Right lobe of liver (tissue), 6 donors: ENCODE data around the gene NDOR1. TPM values are rescaled to one million over a fixed set of nuclear protein-coding genes. Genes with fewer than 3 reads are reported as not detected.

Experiments used
- ATAC-seq, 4 donors: fragments of 200-7000 bp; cut with Tn5 transposase; one replicate each; pipeline ENCODE4 v1.9.1; 2020; ENCODE audit warnings: mild to moderate bottlenecking in 4 of 4, moderate library complexity in 4 of 4
- DNase-seq, 3 donors: peaks; one replicate each; pipeline ENCODE4 v3.0.0-alpha.2; 2020
- H3K27ac ChIP-seq, 3 donors: fragments of 200-600 bp; one replicate each; pipeline ENCODE4 v1.8.0; 2022
- H3K27me3 ChIP-seq, 2 donors: fragments of 200-600 bp; one replicate each; pipeline ENCODE4 v1.8.0; 2022
- H3K36me3 ChIP-seq, 4 donors: fragments of 200-600 bp; sonication (generic) in 1 of 4; one replicate each; pipeline versions ENCODE4 v1.5.1 to v1.8.0; 2017 to 2022; ENCODE audit warnings: control low read depth in 1 of 4
- H3K4me1 ChIP-seq, 4 donors: fragments of 200-600 bp; sonication (generic) in 1 of 4; one replicate each; pipeline versions ENCODE4 v1.5.1 to v1.8.0; 2017 to 2022; ENCODE audit warnings: control low read depth in 1 of 4
- H3K4me3 ChIP-seq, 3 donors: fragments of 200-600 bp; one replicate each; pipeline ENCODE4 v1.8.0; 2022
- H3K9me3 ChIP-seq, 4 donors: fragments of 200-600 bp; sonication (generic) in 1 of 4; one replicate each; pipeline versions ENCODE4 v1.5.1 to v1.8.0; 2017 to 2022; ENCODE audit warnings: control low read depth in 1 of 4
- POLR2A ChIP-seq: fragments of 450-650 bp; IDR thresholded peaks from one replicate; pipeline ENCODE4 v1.6.1; 2017; ENCODE audit warnings: antibody characterized with exemption, mild to moderate bottlenecking
- WGBS: methylation state at CpG from one replicate; pipeline ENCODE4 v1.1.6; 2018; ENCODE audit warnings: low coverage, low lambda C conversion rate; ENCODE audit not compliant: insufficient coverage; ENCODE audit errors: missing lambda C conversion rate; 5-methylcytosine and 5-hydroxymethylcytosine counted together
- intact Hi-C, 2 donors: fragments of 100-400 bp; cut with DNase I; formaldehyde crosslinking; loops; one replicate each; pipeline versions ENCODE4 v1.11.2 to v1.14.1; 2022
- long read RNA-seq: library from polyadenylated mRNA; unstranded; transcript quantifications from one replicate; pipeline ENCODE4 v2.0.0, GENCODE V29; 2019
- total RNA-seq, 6 experiments: library from RNA; depleted of rRNA in 2 of 6; stranded (reverse); fragments of >200 nt in 2 of 6; fragmentation: NEBNext Ultra II Directional in 3 of 6; extraction: Animal tissue kit (Norgen Biotek cat#: 25700) in 3 of 6; gene quantifications; one replicate each; pipeline versions ENCODE4 v1.1.0 to v1.2.4, GENCODE V29; 2016 to 2023
- TF ChIP-seq, protein P1 (sequence below), 4 donors: fragments of 200-600 bp in 3 of 4; fragments of 450-650 bp in 1 of 4; IDR thresholded peaks; one replicate each; pipeline versions ENCODE4 v1.5.1 to v1.8.0; 2016 to 2022; ENCODE audit warnings: antibody characterized with exemption in 4 of 4, mild to moderate bottlenecking in 2 of 4
- donor health status: DM: no; HTN: yes; CAD: no.
- donor health status: DM: no; HTN: no; CAD: no.
- donor health status: DM: no; HTN: no; CAD: no.
- donor health status: DM: no; HTN: yes; CAD: no.
- donor health status: DM: no; HTN: yes; CAD: no.

NDOR1 gene
- 1 to 10 TPM; 4.7 to 9.6 (median 7.4) TPM for total RNA-seq
- long read RNA-seq = 0 reads

DNA sequence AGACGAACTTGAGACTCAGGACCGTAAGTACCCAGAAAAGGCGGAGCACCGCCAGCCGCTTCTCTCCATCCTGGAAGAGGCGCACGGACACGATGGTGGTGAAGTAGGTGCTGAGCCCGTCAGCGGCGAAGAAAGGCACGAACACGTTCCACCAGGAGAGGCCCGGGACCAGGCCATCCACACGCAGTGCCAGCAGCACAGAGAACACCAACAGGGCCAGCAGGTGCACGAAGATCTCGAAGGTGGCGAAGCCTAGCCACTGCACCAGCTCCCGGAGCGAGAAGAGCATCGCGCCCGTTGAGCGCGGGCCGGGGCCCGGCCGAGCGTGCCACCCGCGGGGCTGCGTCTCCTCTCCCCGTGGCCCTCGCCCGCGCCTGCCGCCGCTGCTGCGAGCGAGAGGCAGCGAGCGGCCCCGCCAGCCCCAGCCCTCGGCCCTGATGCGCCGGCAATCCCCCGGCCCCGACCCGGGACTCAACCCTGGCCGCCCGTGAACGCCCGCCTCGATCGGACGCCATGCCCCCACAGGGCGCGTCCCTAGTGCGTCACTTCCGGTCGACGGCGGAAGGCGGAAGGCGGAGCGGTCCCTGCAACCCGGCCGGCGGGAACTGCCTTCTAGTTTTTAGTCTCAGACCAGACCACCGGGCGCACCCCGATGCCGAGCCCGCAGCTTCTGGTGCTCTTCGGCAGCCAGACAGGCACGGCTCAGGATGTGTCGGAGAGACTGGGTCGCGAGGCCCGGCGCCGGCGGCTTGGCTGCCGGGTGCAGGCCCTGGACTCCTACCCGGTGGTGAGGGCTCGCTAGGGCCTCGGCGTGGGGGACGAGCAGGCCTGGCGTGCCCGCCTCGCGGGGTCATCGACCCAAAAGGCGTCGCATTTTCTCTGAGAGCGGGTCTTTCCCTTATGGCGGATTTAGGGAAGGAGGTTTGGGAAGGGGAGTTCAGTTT is at the start of gene NDOR1, which contains the start of gene TMEM203:
Gene NDOR1, plus strand, starts transcription at position 575 of the 944 bp plus-strand sequence. Its CDS starts 78 bp downstream, at position 653.
Gene TMEM203, minus strand, starts transcription at position 523 of the 944 bp plus-strand sequence. Its CDS starts 234 bp downstream, at position 289.
- intact Hi-C loops = no loop called here
- Histone ChIP-seq H3K27me3 (no peaks in the 10 kb centered on the region), H3K27ac (peak within 1 kb of the TSS; percentile 54 to 80 (median 66)), H3K4me1 (peaks cover 0 to 49% (median 22%) of the 10 kb centered on the region in 4 donors), H3K9me3 (no peaks in the 10 kb centered on the region), H3K36me3 (no peaks in the 10 kb centered on the region), H3K4me3 (peak within 1 kb of the TSS; percentile 97 to 100 (median 99))
- TF ChIP-seq POLR2A = peak; percentile 79
- TF ChIP-seq, protein P1, sequence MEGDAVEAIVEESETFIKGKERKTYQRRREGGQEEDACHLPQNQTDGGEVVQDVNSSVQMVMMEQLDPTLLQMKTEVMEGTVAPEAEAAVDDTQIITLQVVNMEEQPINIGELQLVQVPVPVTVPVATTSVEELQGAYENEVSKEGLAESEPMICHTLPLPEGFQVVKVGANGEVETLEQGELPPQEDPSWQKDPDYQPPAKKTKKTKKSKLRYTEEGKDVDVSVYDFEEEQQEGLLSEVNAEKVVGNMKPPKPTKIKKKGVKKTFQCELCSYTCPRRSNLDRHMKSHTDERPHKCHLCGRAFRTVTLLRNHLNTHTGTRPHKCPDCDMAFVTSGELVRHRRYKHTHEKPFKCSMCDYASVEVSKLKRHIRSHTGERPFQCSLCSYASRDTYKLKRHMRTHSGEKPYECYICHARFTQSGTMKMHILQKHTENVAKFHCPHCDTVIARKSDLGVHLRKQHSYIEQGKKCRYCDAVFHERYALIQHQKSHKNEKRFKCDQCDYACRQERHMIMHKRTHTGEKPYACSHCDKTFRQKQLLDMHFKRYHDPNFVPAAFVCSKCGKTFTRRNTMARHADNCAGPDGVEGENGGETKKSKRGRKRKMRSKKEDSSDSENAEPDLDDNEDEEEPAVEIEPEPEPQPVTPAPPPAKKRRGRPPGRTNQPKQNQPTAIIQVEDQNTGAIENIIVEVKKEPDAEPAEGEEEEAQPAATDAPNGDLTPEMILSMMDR (IDR thresholded peaks at IDR 0.05) = no peak
- ATAC-seq = peak; percentile 39 to 57 (median 45)
- WGBS = 0% methylated on average over 12 of the region's 98 CpGs
- peak; percentile 95 to 96 (median 96) for DNase-seq

DNA sequence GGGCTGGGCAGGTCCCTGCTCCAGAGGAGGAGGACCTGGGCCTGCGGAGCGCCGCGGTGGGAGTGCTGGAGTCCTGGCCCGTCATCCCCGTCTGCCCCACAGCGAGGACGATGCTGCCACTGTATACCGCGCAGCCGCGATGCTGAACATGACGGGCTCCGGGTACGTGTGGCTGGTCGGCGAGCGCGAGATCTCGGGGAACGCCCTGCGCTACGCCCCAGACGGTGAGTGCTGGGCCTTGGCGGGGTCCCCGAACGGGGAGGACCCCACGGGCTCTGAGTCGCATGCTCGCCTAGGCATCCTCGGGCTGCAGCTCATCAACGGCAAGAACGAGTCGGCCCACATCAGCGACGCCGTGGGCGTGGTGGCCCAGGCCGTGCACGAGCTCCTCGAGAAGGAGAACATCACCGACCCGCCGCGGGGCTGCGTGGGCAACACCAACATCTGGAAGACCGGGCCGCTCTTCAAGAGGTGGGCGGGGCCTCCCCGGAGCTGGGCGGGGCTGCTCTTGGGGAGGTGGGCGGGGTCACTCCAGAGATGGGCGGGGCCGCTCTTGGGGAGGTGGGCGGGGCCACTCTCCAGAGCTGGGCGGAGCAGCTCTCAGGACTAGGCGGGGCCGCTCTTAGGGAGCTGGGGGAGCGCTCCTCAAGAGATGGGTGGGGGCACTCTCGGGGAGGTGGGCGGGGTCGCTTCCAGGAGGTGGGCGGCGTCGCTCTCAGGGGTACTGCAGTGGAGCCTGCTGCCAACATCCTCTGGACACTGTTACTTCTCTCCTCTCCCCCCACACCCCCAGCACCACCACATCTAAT is 48.7 kb upstream of the NDOR1 start:
- ATAC-seq (peak; percentile 48 to 68 (median 63)), DNase-seq (no peak)
- Histone ChIP-seq H3K36me3 (no peaks in the 10 kb centered on the region), H3K27ac (no peak overlapping the region), H3K4me3 (no peak overlapping the region), H3K4me1 (no peaks in the 10 kb centered on the region), H3K9me3 (no peaks in the 10 kb centered on the region), H3K27me3 (peaks cover 0 to 12% of the 10 kb centered on the region in 2 donors)
- TF ChIP-seq POLR2A = no peak
- TF ChIP-seq, protein P1 (IDR thresholded peaks at IDR 0.05) = no peak
- under 1% methylated on average over 17 of the region's 65 CpGs for WGBS
- intact Hi-C loops = no loop called here

DNA sequence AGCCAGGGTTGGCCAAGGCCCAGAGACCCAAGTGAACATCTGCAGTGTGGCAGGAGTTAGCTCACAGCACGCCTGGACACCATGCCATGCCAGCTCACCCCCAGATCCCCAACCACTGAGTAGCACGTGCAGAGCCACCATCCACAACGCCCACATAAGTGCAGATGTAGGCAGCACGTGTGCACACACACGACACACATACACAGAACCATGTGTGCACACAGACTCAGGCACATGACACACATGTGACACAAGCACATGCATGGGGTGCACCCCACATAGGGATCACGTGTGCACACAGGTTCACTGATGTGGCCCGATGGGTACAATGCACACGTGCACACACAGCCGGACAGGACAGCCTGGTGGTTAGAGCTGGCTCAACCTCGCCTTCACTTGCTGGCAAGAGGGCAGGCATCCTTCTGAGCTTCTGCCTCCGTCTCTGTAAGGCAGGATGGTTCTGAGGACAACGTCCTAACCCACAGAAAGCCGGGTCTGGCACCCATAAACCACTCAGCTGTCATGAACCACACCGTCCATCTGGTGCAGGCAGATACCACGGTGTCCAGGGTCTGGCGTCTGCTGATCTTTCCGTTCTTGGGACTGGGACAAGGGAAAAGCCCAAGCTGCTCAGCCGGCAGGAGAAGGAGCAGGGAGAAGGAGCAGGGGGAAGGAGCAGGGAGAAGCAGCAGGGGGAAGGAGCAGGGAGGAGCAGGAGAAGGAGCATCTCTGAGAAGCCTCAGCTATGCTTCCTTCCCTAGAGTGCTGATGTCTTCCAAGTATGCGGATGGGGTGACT is 47.7 kb upstream of the NDOR1 start:
- no peak for ATAC-seq
- WGBS = 26% methylated on average over 10 of the region's 19 CpGs
- Histone ChIP-seq H3K27me3 (peaks cover 6 to 21% of the 10 kb centered on the region in 2 donors), H3K27ac (no peak overlapping the region), H3K4me1 (peaks cover 0 to 4% (median 0%) of the 10 kb centered on the region in 4 donors), H3K9me3 (no peaks in the 10 kb centered on the region), H3K4me3 (no peak overlapping the region), H3K36me3 (no peaks in the 10 kb centered on the region)
- TF ChIP-seq, protein P1 (IDR thresholded peaks at IDR 0.05) = no peak
- no peak for TF ChIP-seq POLR2A
- no peak for DNase-seq
- intact Hi-C loops = no loop called here

DNA sequence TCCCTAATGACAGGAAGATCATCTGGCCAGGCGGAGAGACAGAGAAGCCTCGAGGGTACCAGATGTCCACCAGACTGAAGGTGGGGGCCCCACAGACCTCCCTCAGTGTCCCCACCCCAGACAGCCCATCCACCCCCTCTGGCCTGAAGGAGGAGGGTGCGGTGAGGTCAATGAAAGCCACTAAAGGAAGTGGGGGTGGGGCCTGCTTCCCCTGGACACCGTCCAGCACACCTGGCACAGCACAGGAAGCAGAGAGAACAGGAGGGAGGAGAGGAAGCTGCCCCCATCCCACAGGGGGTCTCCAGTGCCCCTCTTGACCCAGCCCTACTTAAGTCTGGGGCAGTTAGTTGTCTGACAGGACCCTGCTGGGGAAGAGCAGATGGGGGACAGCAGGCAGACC is 46.9 kb upstream of the NDOR1 start:
- TF ChIP-seq, protein P1 (IDR thresholded peaks at IDR 0.05) = no peak
- TF ChIP-seq POLR2A = no peak
- Histone ChIP-seq H3K9me3 (no peaks in the 10 kb centered on the region), H3K36me3 (no peaks in the 10 kb centered on the region), H3K4me1 (peaks cover 0 to 6% (median 0%) of the 10 kb centered on the region in 4 donors), H3K27me3 (peaks cover 6 to 24% of the 10 kb centered on the region in 2 donors), H3K4me3 (no peak overlapping the region), H3K27ac (no peak overlapping the region)
- 43% methylated on average over 1 of the region's 4 CpGs for WGBS
- ATAC-seq = no peak
- intact Hi-C loops = no loop called here
- DNase-seq = no peak
